GM23338 (cell line): Measurements from ENCODE around the gene YIPF4. TPM values are rescaled to one million over a fixed set of nuclear protein-coding genes. Genes with fewer than 3 reads are reported as not detected.

Experiments used
- ATAC-seq: fragments of 200-7000 bp; cut with Tn5 transposase; 3 replicates; pipeline ENCODE4 v1.9.1; 2020
- DNase-seq: peaks from one replicate; pipeline ENCODE4 v3.0.0-alpha.2; 2015; ENCODE audit warnings: low spot score
- H2AFZ ChIP-seq: fragments of 200-600 bp; sonication (generic); 2 replicates; pipeline ENCODE4 v1.8.0; 2016; ENCODE audit warnings: antibody characterized with exemption, mild to moderate bottlenecking, moderate library complexity
- H3F3A ChIP-seq: fragments of 200-600 bp; sonication (generic); replicated peaks from 2 replicates; pipeline ENCODE4 v1.8.0; 2017; ENCODE audit warnings: antibody characterized with exemption, mixed run types, low read depth
- H3K27ac ChIP-seq: fragments of 200-600 bp; sonication (generic); 2 replicates; pipeline ENCODE4 v1.6.1; 2016; ENCODE audit warnings: low read depth
- H3K27me3 ChIP-seq: fragments of 200-600 bp; sonication (generic); 2 replicates; pipeline ENCODE4 v1.8.0; 2016; ENCODE audit warnings: mild to moderate bottlenecking, mixed run types, moderate library complexity; ENCODE audit not compliant: insufficient read depth
- H3K36me3 ChIP-seq: fragments of 200-600 bp; sonication (generic); 2 replicates; pipeline ENCODE4 v1.8.0; 2016; ENCODE audit warnings: mild to moderate bottlenecking; ENCODE audit not compliant: insufficient read depth
- H3K4me1 ChIP-seq: fragments of 200-600 bp; sonication (generic); 2 replicates; pipeline ENCODE4 v1.8.0; 2016; ENCODE audit warnings: mild to moderate bottlenecking, moderate library complexity; ENCODE audit not compliant: insufficient read depth
- H3K4me2 ChIP-seq: fragments of 200-600 bp; sonication (generic); 2 replicates; pipeline ENCODE4 v1.7.1; 2017; ENCODE audit warnings: mixed run types
- H3K4me3 ChIP-seq: fragments of 200-600 bp; sonication (generic); 2 replicates; pipeline ENCODE4 v1.6.1; 2016; ENCODE audit warnings: mixed run types
- H3K79me2 ChIP-seq: fragments of 200-600 bp; sonication (generic); replicated peaks from 2 replicates; pipeline ENCODE4 v1.8.0; 2017; ENCODE audit warnings: mild to moderate bottlenecking; ENCODE audit not compliant: insufficient read depth
- H3K9me2 ChIP-seq: fragments of 200-600 bp; sonication (generic); 2 replicates; pipeline ENCODE4 v1.8.0; 2017; ENCODE audit not compliant: insufficient read depth
- H4K20me1 ChIP-seq: fragments of 200-600 bp; sonication (generic); replicated peaks from 2 replicates; pipeline ENCODE4 v1.8.0; 2017; ENCODE audit warnings: mild to moderate bottlenecking; ENCODE audit not compliant: insufficient read depth
- H3K27ac Mint-ChIP-seq: 2 replicates; pipeline ENCODE4 v1.8.0; 2020; ENCODE audit warnings: inconsistent platforms, mild to moderate bottlenecking, moderate library complexity, mixed read lengths
- H3K27me3 Mint-ChIP-seq: 3 replicates; pipeline ENCODE4 v1.8.0; 2022; ENCODE audit warnings: low read depth, mild to moderate bottlenecking, moderate library complexity, mixed read lengths, inconsistent platforms; ENCODE audit not compliant: insufficient read depth, poor library complexity
- H3K36me3 Mint-ChIP-seq: 3 replicates; pipeline ENCODE4 v1.8.0; 2021; ENCODE audit warnings: low read depth, mild to moderate bottlenecking, inconsistent platforms, moderate library complexity, mixed read lengths
- H3K4me1 Mint-ChIP-seq: 3 replicates; pipeline ENCODE4 v1.8.0; 2020; ENCODE audit warnings: mild to moderate bottlenecking, inconsistent platforms, mixed read lengths
- H3K4me3 Mint-ChIP-seq: 3 replicates; pipeline ENCODE4 v1.8.0; 2021; ENCODE audit warnings: moderate library complexity, mild to moderate bottlenecking, inconsistent platforms, mixed read lengths
- H3K9me3 Mint-ChIP-seq: 3 replicates; pipeline ENCODE4 v1.8.0; 2020; ENCODE audit warnings: moderate library complexity, mild to moderate bottlenecking, inconsistent platforms, mixed read lengths
- ETS1 ChIP-seq: IDR thresholded peaks from 2 replicates; pipeline ENCODE4 v1.6.1; 2016; ENCODE audit warnings: antibody characterized with exemption
- POLR2AphosphoS5 ChIP-seq: IDR thresholded peaks from 2 replicates; pipeline ENCODE4 v1.6.1; 2016; ENCODE audit warnings: antibody characterized with exemption, low read depth
- REST ChIP-seq: IDR thresholded peaks from one replicate; pipeline ENCODE4 v1.6.1; 2018; ENCODE audit warnings: antibody characterized with exemption; ENCODE audit not compliant: unreplicated experiment
- STAT1 ChIP-seq: IDR thresholded peaks from one replicate; pipeline ENCODE4 v1.6.1; 2016; ENCODE audit warnings: antibody characterized with exemption; ENCODE audit not compliant: unreplicated experiment
- ZNF114 ChIP-seq: fragments of 250-450 bp; sonication (Bioruptor Pico); IDR thresholded peaks from 2 replicates; pipeline ENCODE4 v1.5.0; 2020; ENCODE audit warnings: mild to moderate bottlenecking, moderate library complexity
- ZNF462 ChIP-seq: fragments of 250-450 bp; sonication (Bioruptor Pico); IDR thresholded peaks from 2 replicates; pipeline ENCODE4 v1.5.0; 2020; ENCODE audit warnings: mild to moderate bottlenecking, moderate library complexity
- polyA plus RNA-seq: library from polyadenylated mRNA; unstranded; fragments of >200 nt; fragmentation: Nextera tagmentation; extraction: Ambion mirVana; gene quantifications from 2 replicates; pipeline ENCODE4 v1.2.1, GENCODE V29; 2016
- total RNA-seq: library from RNA; depleted of rRNA; stranded (reverse); fragments of >200 nt; shearing (Covaris generic); gene quantifications from 2 replicates; pipeline ENCODE4 v1.2.3, GENCODE V29; 2014

Gene YIPF4
- total and polyA plus RNA-seq, 2 experiments from 2014 or later = 14.2 to 24.9 TPM

- peaks cover 11% of the 10 kb centered on the region; the same call in 2 of the 3 replicates for H3K9me3 Mint-ChIP-seq
Measured at GRCh38 chr2:32289165-32289999, 11.7 kb downstream of the YIPF4 start.

More at GRCh38 chr2:32289165-32289999, 11.7 kb downstream of the YIPF4 start:
- Histone ChIP-seq H3K79me2 (peaks cover 24% of the 10 kb centered on the region; the same call in 1 of the 2 replicates), H3K4me2 (no peak overlapping the region), H3K9me2 (no peaks in the 10 kb centered on the region), H2AFZ (no peak overlapping the region), H3K4me3 (no peak overlapping the region), H3K4me1 (no peaks in the 10 kb centered on the region), H3K36me3 (0 out of 2 replicates have a peak, but pooled peaks cover 4% of the 10 kb centered on the region), H4K20me1 (no peaks in the 10 kb centered on the region; the same call in 1 of the 2 replicates), H3F3A (no peaks in the 10 kb centered on the region), H3K27me3 (no peaks in the 10 kb centered on the region), H3K27ac (no peak overlapping the region)
- Mint-ChIP-seq H3K4me1 (no peaks in the 10 kb centered on the region), H3K27ac (no peak overlapping the region), H3K27me3 (no peaks in the 10 kb centered on the region), H3K36me3 (peaks cover 22% of the 10 kb centered on the region), H3K4me3 (no peak overlapping the region)
- TF ChIP-seq ZNF462 (CRISPR knock-in tag) (no peak), ETS1 (no peak), STAT1 (no peak), ZNF114 (no peak), POLR2AphosphoS5 (no peak), REST (no peak)
- DNase-seq (no peak), ATAC-seq (no peak)
